Osteoblast (primary cell): Measurements from ENCODE around the gene MYEF2. TPM values are rescaled to one million over a fixed set of nuclear protein-coding genes. Genes with fewer than 3 reads are reported as not detected.

Experiments used
- DNase-seq: peaks from one replicate; pipeline ENCODE4 v3.0.0; 2011; ENCODE audit warnings: low spot score, mixed read lengths; ENCODE audit not compliant: insufficient read length; ENCODE audit errors: missing footprints
- H2AFZ ChIP-seq: 2 replicates; pipeline ENCODE4 v1.6.0; 2011; ENCODE audit warnings: mild to moderate bottlenecking, low read length
- H3K27ac ChIP-seq: 2 replicates; pipeline ENCODE4 v1.5.1; 2011; ENCODE audit warnings: mild to moderate bottlenecking, low read depth, low read length, moderate library complexity
- H3K27me3 ChIP-seq: 2 replicates; pipeline ENCODE4 v1.6.0; 2012; ENCODE audit warnings: mild to moderate bottlenecking, control low read depth, inconsistent platforms, low read length, moderate library complexity; ENCODE audit not compliant: insufficient read depth
- H3K36me3 ChIP-seq: 2 replicates; pipeline ENCODE4 v1.5.1; 2011; ENCODE audit warnings: mild to moderate bottlenecking, low read length, control low read depth, moderate library complexity; ENCODE audit not compliant: insufficient read depth
- H3K4me1 ChIP-seq: 2 replicates; pipeline ENCODE4 v1.5.1; 2011; ENCODE audit warnings: mild to moderate bottlenecking, low read length, control low read depth, moderate library complexity; ENCODE audit not compliant: insufficient read depth
- H3K4me2 ChIP-seq: 2 replicates; pipeline ENCODE4 v1.6.0; 2011; ENCODE audit warnings: mild to moderate bottlenecking, low read length; ENCODE audit not compliant: insufficient read depth
- H3K4me3 ChIP-seq: fragments of 200-600 bp; sonication (generic); 3 replicates; pipeline ENCODE4 v1.5.1; 2012; ENCODE audit warnings: mild to moderate bottlenecking, low read length, inconsistent platforms; ENCODE audit not compliant: insufficient read depth
- H3K79me2 ChIP-seq: 2 replicates; pipeline ENCODE4 v1.6.0; 2012; ENCODE audit warnings: mild to moderate bottlenecking, low read length, control low read depth, inconsistent platforms; ENCODE audit not compliant: insufficient read depth
- H3K9me3 ChIP-seq: 2 replicates; pipeline ENCODE4 v1.5.1; 2011; ENCODE audit warnings: low read depth, low read length, control low read depth
- H4K20me1 ChIP-seq: 2 replicates; pipeline ENCODE4 v1.6.0; 2012; ENCODE audit warnings: mild to moderate bottlenecking, low read length, control low read depth; ENCODE audit not compliant: insufficient read depth
- CTCF ChIP-seq: IDR thresholded peaks from 2 replicates; pipeline ENCODE4 v1.5.1; 2011; ENCODE audit warnings: mild to moderate bottlenecking, low read depth, low read length, moderate library complexity; ENCODE audit errors: extremely low read depth
- total RNA-seq: library from RNA; depleted of rRNA; stranded (reverse); fragments of >200 nt; gene quantifications from 2 replicates; pipeline ENCODE4 v1.2.3, GENCODE V29; 2012

MYEF2 gene
- total RNA-seq, 1 donor: 1.1 TPM

DNA sequence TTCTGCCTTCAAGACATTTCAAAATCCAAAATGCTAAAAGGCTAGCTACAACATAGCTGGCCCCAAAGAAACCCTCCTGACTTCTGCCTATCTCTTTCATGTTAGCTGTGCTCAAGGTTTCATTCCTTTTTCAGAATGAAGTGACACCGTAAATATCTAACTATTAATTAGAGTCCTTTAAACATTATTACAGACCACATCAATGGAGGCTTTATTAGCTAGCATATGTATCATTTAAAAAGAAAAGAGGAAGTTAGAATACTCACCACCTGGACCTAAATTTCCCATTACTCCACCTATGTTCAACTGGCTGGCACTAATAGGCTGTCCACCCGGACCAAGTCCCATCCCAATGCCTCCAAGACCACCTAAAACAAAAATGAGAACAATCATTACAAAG lies 24.6 kb downstream of the MYEF2 start:
- Histone ChIP-seq H3K79me2 (no peaks in the 10 kb centered on the region), H3K4me1 (peaks cover 7% of the 10 kb centered on the region), H3K4me2 (no peak overlapping the region), H2AFZ (no peak overlapping the region), H3K27ac (no peak overlapping the region), H4K20me1 (no peaks in the 10 kb centered on the region), H3K36me3 (no peaks in the 10 kb centered on the region), H3K4me3 (no peak overlapping the region), H3K27me3 (no peaks in the 10 kb centered on the region), H3K9me3 (no peaks in the 10 kb centered on the region)
- no peak for DNase-seq
- TF ChIP-seq CTCF: no peak

DNA sequence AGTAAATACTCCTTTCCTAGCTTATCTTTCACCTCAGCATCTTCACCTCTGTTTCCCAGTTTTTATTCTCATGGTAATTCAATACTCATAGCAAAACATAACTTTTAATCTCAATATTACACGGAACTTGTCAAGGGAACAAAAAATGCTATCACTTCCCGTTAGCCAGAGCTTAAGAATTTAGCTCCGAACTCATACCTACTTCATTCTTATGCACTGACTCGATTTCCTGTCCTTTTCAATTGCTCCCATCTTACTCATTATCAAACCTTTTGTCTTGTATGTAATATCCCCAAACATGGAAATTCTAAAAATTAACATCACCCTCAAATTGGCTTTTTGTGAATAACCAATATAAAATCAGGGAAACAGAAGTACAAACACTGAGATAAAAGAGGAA lies 28.2 kb downstream of the MYEF2 start:
- Histone ChIP-seq H2AFZ (peak overlapping the region; percentile 28), H3K36me3 (no peaks in the 10 kb centered on the region), H3K27me3 (no peaks in the 10 kb centered on the region), H3K4me1 (peaks cover 7% of the 10 kb centered on the region), H3K9me3 (no peaks in the 10 kb centered on the region), H3K4me3 (no peak overlapping the region), H3K4me2 (peak overlapping the region; percentile 31), H3K79me2 (no peaks in the 10 kb centered on the region), H3K27ac (no peak overlapping the region), H4K20me1 (no peaks in the 10 kb centered on the region)
- TF ChIP-seq CTCF: no peak
- DNase-seq: no peak

DNA sequence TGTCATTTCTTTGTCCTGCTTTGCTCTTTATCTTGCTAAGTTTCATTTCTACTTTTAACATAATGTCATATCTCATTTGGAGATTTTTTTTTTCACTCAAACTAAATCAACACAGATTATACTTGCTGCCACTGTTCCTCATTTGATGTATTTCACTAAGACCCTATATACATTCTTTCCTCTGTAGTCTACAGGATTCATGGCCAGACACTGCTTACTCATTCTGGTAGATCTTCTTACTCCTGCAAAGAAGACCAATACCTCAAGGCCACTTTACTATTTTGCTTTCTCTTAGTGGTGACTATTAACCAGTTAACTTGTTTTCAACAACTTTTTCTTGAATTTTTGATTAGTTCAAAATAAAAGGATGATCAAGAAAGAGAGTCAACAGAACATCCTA lies 30.7 kb downstream of the MYEF2 start:
- Histone ChIP-seq H3K36me3 (no peaks in the 10 kb centered on the region), H4K20me1 (no peaks in the 10 kb centered on the region), H3K4me3 (no peak overlapping the region), H3K27me3 (no peaks in the 10 kb centered on the region), H3K4me1 (peaks cover 13% of the 10 kb centered on the region), H2AFZ (no peak overlapping the region), H3K4me2 (no peak overlapping the region), H3K27ac (no peak overlapping the region), H3K9me3 (no peaks in the 10 kb centered on the region), H3K79me2 (no peaks in the 10 kb centered on the region)
- no peak for TF ChIP-seq CTCF
- no peak for DNase-seq

DNA sequence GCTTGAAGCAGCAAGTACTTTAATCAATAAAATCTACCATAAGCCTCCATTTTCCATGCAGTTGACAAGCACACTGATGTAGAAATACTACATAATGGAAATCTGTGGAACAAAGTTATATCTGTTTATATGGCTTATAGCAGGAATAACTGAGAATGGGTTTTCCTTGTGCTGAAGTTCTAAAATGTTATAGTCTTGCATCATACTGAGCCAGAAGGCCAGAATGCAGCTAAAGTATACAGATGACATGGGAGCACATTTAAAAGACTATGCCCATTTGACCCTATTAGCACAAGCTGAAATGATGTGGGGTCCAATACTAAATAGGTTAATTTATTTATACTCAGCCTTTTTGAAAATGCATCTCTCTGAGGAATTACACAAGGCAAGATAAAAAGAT lies 32.2 kb downstream of the MYEF2 start:
- H3K4me2 ChIP-seq: no peak overlapping the region
- no peaks in the 10 kb centered on the region for H3K9me3 ChIP-seq
- H2AFZ ChIP-seq: peak overlapping the region; percentile 9
- H4K20me1 ChIP-seq: no peaks in the 10 kb centered on the region
- no peak for DNase-seq
- H3K79me2 ChIP-seq: no peaks in the 10 kb centered on the region
- no peaks in the 10 kb centered on the region for H3K36me3 ChIP-seq
- no peaks in the 10 kb centered on the region for H3K27me3 ChIP-seq
- H3K4me3 ChIP-seq: no peak overlapping the region
- peaks cover 13% of the 10 kb centered on the region for H3K4me1 ChIP-seq
- no peak overlapping the region for H3K27ac ChIP-seq
- TF ChIP-seq CTCF: no peak
